ENCODE data around the gene LRRC27. TPM values are rescaled to one million over a fixed set of nuclear protein-coding genes. Genes with fewer than 3 reads are reported as not detected.

LRRC27 gene
- polyA plus RNA-seq, 1 experiment, result 9.2 TPM

DNA sequence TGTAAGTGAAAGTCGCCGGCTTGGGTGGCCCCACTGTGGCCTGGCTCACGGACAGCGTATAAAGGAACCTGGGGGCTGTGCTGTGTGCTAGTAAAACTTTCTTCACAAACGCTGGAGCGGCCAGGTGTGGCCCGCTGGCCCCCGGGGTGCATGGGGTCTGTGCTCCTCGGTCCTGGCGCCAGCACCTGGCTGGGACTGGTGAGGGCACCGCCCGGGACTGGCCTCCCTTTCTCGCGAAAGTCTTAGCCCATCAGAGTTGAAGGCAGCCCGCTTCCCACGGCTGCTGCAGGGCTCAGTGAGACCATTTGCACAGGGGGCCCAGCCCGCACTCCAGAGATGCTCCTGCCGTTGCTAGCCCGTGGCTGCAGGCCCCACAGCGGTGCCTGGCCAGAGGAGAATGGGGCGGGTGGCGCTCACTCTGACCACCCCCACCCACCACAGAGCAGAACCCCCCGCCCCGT, 70.8 kb downstream of the LRRC27 start:
- POLR2A ChIA-PET, result no interaction called here
- DNase-seq (ENCODE audit: low read depth, low spot score), result no peak
- CTCF ChIA-PET, result no interaction called here
- Histone ChIP-seq H3K4me3 (ENCODE audit: low read depth, low read length) (no peak overlapping the region), H3K27me3 (ENCODE audit: control insufficient read depth, insufficient read depth, low read length) (no peaks in the 10 kb centered on the region), H3K9me3 (ENCODE audit: control insufficient read depth, insufficient read depth, low read length) (no peaks in the 10 kb centered on the region; the same call in 1 of the 2 replicates), H3K27ac (ENCODE audit: low read depth, low read length) (no peak overlapping the region)
- TF ChIP-seq CTCF (IDR thresholded peaks at IDR 0.05; ENCODE audit: low read depth, low read length), result no peak

DNA sequence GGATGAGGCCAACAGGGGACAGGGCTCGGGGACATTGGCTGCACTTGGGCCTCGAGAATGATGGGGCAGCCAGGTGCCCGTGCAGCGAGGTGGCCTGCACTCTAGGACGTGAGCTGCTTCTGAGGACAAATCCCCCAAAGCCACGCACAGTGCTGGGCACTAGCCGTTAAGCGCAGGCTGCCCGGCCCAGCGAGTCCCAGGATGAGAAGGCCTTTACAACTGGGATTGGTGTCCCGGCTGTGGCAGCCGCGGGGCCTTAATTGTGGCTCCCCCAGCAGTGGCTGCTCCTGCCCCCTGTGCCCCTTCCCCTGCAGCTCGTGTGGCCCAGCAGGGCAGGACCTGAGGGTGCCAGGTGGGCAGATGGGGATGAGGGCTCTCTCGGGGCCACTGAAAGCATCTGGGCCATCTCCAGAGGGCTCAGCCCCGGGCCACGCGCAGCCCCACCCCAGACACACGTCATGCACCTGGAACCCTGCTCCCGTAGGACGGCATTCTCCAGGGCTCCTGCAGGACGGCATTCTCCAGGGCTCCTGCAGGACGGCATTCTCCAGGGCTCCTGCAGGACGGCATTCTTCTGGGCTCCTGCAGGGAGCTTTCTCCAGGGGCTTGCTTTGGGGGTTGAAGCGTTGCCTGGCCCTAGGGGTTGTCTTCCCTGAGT, 71.6 kb downstream of the LRRC27 start:
- no peak for TF ChIP-seq CTCF (IDR thresholded peaks at IDR 0.05; ENCODE audit: low read depth, low read length)
- DNase-seq (ENCODE audit: low read depth, low spot score), result no peak

DNA sequence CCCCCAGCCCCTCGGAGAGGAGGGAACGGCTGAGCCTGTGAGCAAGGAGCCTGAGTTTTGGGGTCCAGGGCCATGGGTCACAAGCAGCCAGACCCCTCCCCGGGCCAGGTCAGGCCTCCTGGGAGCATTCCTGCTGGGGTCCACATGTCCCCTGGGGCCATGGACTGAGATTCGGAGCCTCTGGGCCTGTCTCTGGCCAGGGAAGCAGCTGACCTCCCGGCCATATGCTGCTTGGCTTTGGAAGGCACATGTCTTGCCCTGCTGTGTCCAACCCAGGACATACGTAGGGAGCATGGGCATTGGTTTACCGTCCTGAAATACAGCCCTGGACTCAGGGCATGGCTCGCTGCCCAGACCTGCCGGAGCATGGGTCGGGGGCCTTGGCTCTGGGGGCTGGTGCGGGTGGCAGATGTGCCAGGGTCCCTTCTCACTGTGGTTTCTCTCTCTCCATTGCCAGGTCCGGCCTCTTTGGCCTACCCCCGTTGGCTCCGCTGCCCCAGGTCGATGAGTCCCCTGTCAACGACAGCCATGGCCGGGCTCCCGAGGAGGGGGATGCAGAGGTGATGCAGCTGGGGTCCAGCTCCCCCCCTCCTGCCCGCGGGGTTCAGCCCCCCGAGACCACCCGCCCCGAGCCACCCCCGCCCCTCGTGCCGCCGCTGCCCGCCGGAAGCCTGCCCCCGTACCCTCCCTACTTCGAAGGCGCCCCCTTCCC, 72.3 kb downstream of the LRRC27 start:
- TF ChIP-seq CTCF (IDR thresholded peaks at IDR 0.05; ENCODE audit: low read depth, low read length), result no peak
- DNase-seq (ENCODE audit: low read depth, low spot score), result no peak

More for the DNA sequence above, 71.6 kb downstream of the LRRC27 start:
- POLR2A ChIA-PET, result no interaction called here
- CTCF ChIA-PET, result no interaction called here
- H3K27ac ChIP-seq (ENCODE audit: low read depth, low read length), result no peak overlapping the region
- H3K27me3 ChIP-seq (ENCODE audit: control insufficient read depth, insufficient read depth, low read length), result no peaks in the 10 kb centered on the region
- no peaks in the 10 kb centered on the region; the same call in 1 of the 2 replicates for H3K9me3 ChIP-seq (ENCODE audit: control insufficient read depth, insufficient read depth, low read length)
- H3K4me3 ChIP-seq (ENCODE audit: low read depth, low read length), result no peak overlapping the region

GRCh38 chr10:132404911-132405462, 73.0 kb downstream of the LRRC27 start:
- POLR2A ChIA-PET, result no interaction called here
- DNase-seq (ENCODE audit: low read depth, low spot score), result no peak
- Histone ChIP-seq H3K27me3 (ENCODE audit: control insufficient read depth, insufficient read depth, low read length) (no peaks in the 10 kb centered on the region), H3K4me3 (ENCODE audit: low read depth, low read length) (no peak overlapping the region), H3K27ac (ENCODE audit: low read depth, low read length) (no peak overlapping the region), H3K9me3 (ENCODE audit: control insufficient read depth, insufficient read depth, low read length) (no peaks in the 10 kb centered on the region; the same call in 1 of the 2 replicates)
- no peak for TF ChIP-seq CTCF (IDR thresholded peaks at IDR 0.05; ENCODE audit: low read depth, low read length)
- CTCF ChIA-PET, result no interaction called here

More for the DNA sequence above, 72.3 kb downstream of the LRRC27 start:
- CTCF ChIA-PET, result no interaction called here
- H3K27ac ChIP-seq (ENCODE audit: low read depth, low read length), result no peak overlapping the region
- H3K4me3 ChIP-seq (ENCODE audit: low read depth, low read length), result no peak overlapping the region
- POLR2A ChIA-PET, result no interaction called here
- no peaks in the 10 kb centered on the region; the same call in 1 of the 2 replicates for H3K9me3 ChIP-seq (ENCODE audit: control insufficient read depth, insufficient read depth, low read length)
- no peaks in the 10 kb centered on the region for H3K27me3 ChIP-seq (ENCODE audit: control insufficient read depth, insufficient read depth, low read length)
